B cell (primary cell): Measurements from ENCODE around the gene MAPK8.

Experiments
- EZH2 ChIP-seq: IDR thresholded peaks from 2 replicates; pipeline ENCODE4 v1.6.1; 2012; ENCODE audit warnings: borderline replicate concordance, low read depth, mild to moderate bottlenecking, moderate library complexity, low read length; ENCODE audit not compliant: insufficient read depth, poor library complexity, severe bottlenecking
- TF ChIP-seq, protein P1 (sequence below): fragments of 200-600 bp; IDR thresholded peaks from one replicate; pipeline ENCODE4 v1.8.0; 2022; ENCODE audit warnings: antibody characterized with exemption, mild to moderate bottlenecking

GRCh38 chr10:48475943-48476278 is 169.4 kb downstream of the MAPK8 start:
- TF ChIP-seq, protein P1, sequence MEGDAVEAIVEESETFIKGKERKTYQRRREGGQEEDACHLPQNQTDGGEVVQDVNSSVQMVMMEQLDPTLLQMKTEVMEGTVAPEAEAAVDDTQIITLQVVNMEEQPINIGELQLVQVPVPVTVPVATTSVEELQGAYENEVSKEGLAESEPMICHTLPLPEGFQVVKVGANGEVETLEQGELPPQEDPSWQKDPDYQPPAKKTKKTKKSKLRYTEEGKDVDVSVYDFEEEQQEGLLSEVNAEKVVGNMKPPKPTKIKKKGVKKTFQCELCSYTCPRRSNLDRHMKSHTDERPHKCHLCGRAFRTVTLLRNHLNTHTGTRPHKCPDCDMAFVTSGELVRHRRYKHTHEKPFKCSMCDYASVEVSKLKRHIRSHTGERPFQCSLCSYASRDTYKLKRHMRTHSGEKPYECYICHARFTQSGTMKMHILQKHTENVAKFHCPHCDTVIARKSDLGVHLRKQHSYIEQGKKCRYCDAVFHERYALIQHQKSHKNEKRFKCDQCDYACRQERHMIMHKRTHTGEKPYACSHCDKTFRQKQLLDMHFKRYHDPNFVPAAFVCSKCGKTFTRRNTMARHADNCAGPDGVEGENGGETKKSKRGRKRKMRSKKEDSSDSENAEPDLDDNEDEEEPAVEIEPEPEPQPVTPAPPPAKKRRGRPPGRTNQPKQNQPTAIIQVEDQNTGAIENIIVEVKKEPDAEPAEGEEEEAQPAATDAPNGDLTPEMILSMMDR: no peak
- TF ChIP-seq EZH2: no peak
